NCI-H2196 (cell line): ENCODE measurements around the gene CFAP57.
"Not testable (repeated sequence)": the region's sequence is repeated elsewhere in the genome, so short reads cannot be mapped to it uniquely, and the experiment has no call there.

Experiments used
- DNase-seq: peaks from one replicate; lab custom pipeline; 2025; ENCODE audit not compliant: unreplicated experiment; lab: John Stamatoyannopoulos, UW

CFAP57 gene

DNA sequence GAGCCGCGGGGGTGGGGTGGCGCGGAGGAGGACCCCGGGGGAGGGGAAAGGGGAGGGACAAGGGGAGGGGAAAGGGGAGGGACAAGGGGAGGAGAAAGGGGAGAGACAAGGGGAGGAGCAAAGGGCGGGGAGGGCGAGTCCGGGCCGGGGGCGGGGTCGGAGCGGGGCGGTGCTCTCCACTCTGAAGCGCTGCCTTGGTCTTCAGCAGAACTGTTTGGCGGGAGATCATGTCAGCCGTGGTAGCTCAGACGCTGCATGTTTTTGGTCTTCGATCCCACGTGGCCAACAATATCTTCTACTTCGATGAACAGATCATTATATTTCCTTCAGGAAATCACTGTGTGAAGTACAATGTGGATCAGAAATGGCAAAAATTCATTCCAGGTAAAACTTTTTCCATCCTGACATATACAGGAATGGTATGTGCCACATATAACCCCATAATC, 420 bp downstream of the CFAP57 start:
- peak; percentile 82 for DNase-seq

GRCh38 chr1:43174873-43175272, 2.7 kb downstream of the CFAP57 start:
- no peak for DNase-seq

- DNase-seq, result no peak
These were observed 5.6 kb downstream of the CFAP57 start for GRCh38 chr1:43177691-43178090.

- DNase-seq, result no peak
These were observed 12.3 kb downstream of the CFAP57 start for GRCh38 chr1:43184388-43184787.

DNA sequence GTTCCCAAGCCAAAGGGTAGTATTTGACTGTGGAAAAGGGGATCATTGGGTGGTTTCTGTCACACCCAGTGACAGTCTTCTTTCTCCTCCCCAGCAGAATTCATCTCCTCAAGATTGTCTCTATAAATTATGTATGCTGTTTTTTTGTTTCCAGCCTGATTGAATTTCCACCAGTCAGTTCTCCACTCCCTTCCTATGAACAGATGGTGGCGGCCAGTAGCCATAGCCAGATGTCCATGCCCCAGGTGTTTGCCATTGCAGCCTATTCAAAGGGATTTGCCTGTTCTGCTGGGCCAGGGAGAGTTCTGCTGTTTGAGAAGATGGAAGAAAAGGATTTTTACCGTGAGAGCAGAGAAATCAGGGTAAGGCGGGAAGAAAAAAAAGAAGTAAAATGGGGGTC, 12.9 kb downstream of the CFAP57 start:
- no peak for DNase-seq

- no peak for DNase-seq
These were observed 16.0 kb downstream of the CFAP57 start for GRCh38 chr1:43188106-43188505.

DNA sequence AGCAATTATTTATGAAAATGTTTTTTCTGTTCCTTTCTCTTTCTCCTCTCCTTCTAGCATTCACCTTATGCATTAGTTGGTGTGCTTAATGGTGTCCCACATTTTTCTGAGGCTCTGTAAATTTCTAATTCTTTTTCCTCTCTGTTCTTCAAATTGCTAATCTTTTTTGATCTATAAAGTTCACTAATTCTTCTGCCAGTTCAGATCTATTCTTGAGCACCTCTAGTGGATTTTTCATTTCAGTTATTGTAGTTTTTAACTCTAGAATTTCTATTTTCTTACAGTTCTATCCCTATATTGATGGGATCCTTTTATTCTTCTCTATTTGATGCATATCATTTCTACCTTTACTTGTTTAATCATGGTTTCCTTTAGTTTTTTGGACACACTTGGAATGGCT, 22.4 kb downstream of the CFAP57 start:
- DNase-seq, result no peak

- DNase-seq, result no peak
These were observed 25.4 kb downstream of the CFAP57 start for GRCh38 chr1:43197343-43198127.

- peak; percentile 28 for DNase-seq
These were observed 27.1 kb downstream of the CFAP57 start for GRCh38 chr1:43199093-43199726.

DNA sequence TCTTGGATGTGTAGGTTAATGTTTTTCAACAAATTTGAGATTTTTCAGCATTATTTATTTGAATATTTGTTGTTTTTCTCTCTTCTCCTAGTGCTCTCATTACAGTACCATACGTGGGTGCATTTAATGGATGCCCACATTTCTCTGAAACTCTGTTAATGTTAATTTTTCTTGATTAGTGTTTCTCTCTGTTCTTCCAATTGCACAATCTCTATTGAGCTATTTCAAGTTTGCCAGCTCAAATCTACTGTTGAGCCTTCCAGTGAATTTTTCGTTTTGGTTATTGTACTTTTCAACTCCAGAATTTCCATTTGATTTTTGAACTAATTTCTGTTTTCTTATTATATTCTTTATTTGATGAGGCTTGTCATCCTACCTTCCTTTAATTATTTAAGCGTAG, 31.7 kb downstream of the CFAP57 start:
- no peak for DNase-seq

DNA sequence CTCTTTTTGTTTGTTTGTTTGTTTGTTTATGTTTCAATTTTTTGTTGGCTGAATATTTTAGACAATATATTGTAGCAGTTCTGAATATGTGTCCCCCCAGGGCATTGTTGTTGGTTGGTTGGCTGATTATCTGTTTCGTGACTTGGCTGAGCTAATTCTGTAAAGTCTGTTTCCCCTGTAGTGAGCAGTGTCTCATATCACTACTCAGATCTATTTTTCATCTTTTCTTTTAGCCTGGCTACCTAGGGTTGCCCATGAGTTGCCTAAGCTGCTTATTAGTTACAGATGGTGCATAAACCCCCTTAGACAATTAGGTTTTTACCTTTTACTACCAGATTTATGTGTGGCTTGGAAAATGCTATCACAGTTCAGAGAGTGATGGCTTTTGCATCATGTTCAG, 32.3 kb downstream of the CFAP57 start:
- no peak for DNase-seq

DNA sequence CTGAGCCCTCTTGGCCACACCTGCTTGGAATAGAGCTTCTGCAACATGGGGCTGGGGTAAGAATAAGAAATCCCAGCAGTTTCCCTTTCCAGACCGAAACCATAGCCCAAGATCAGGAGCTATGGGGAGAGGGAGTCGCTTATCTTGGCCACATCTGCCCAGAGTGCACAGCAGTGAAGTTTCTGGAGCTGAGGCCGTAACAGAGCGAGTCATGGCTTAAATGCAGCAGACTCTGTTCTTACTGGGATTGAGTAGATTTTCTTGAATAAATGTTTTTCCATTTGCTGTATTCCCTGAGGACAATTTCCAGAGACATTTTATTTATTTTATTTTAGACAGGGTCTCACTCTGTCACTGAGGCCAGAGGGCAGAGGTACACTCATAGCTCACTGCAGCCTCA, 33.5 kb downstream of the CFAP57 start:
- DNase-seq, result no peak

- DNase-seq, result no peak
These were observed 34.6 kb downstream of the CFAP57 start for GRCh38 chr1:43206600-43207228.

DNA sequence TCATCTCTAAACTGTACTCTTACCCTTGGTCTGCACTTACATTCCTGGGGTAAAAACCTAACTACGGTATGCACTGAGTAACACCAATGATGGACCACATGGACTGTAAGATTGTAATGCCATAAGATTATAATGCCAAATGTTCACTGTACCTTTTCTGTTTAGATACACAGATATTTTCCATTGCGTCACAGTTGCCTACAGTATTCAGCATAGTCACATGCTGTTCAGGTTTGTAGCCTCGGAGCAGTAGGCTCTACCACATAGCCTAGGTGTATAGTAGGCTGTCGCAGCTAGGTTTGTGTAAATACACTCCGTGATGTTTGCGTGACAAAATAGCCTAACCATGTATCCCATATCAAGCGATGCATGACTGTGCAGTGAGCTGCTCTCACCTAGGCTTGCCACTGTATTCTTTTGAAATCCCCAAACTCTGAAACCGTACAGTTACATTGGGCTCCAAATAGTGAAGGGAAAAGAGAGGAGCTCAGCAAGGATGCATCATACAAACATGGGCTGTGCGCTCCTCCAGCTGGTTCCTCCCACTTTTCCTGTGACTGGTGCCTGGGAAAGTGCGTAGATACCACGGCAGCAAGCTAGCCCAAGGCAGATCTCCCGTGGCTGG, 35.2 kb downstream of the CFAP57 start:
- no peak for DNase-seq

DNA sequence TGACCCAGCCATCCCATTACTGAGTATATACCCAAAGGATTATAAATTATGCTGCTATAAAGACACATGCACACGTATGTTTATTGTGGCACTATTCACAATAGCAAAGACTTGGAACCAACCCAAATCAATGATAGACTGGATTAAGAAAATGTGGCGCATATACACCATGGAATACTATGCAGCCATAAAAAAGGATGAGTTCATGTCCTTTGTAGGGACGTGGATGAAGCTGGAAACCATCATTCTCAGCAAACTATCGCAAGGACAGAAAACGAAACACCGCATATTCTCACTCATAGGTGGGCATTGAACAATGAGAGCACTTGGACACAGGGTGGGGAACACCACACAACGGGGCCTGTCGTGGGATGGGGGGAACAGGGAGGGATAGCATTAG, 36.1 kb downstream of the CFAP57 start:
- DNase-seq, result not testable (repeated sequence)

DNA sequence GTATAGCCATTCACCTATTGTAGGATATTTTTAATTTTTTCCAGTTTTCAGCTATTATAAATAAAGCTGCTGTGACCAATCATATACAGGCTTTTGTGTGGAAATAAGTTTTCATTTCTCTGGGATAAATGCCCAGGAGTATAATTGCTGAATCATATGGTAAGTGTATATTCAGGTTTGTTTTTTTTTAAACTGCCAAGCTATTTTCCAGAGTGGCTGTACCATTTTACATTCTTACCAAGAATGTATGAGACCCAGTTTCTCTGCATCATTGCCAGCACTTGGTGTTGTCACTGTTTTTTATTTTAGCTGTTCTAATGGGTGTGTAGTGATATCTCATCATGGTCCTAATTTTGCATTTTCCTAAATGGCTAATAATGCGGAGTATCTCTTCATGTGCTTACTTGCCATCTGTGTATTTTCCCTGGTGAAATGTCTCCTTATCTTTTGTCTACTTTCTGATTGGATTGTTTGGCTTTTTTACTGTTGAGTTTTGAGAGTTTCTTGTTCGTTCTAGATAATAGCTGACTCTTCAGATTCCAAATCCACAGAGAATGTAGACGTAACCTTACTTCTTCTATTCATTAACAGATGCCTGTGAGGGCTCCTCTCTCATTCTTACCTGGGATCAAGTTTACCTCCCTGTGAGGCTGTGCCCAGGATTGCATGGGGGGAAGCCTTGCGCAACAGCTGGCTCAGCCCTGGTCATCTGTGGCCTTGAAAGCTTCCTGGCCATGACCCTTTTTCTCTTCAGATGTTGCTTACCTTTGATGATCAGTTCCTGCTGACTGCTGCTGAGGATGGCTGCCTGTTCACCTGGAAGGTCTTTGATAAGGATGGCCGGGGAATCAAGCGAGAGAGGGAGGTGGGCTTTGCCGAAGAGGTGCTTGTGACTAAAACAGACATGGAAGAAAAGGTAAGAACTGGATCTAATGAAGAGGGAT, 42.6 kb downstream of the CFAP57 start:
- no peak for DNase-seq

GRCh38 chr1:43217747-43218146, 45.6 kb downstream of the CFAP57 start:
- no peak for DNase-seq

- DNase-seq, result no peak
These were observed 49.0 kb downstream of the CFAP57 start for GRCh38 chr1:43220905-43221778.

DNA sequence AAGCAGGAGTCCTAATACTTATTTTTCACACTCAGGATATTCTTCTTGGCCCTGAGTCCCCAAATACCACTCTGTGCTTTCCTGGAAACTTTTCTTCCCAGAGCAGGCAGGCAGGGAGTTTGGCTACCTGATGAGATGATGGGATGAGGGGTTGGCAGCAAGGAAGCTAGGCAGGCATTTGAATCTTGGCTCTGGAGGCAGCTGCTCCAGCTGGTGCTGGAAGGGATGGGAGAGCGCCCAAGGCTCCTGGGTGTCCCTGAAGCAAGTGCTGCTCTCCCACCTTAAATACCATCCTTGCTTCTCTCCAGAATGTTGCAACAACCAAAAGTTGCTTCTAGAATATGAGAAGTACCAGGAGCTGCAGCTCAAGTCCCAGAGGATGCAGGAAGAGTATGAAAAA, 49.7 kb downstream of the CFAP57 start:
- no peak for DNase-seq

DNA sequence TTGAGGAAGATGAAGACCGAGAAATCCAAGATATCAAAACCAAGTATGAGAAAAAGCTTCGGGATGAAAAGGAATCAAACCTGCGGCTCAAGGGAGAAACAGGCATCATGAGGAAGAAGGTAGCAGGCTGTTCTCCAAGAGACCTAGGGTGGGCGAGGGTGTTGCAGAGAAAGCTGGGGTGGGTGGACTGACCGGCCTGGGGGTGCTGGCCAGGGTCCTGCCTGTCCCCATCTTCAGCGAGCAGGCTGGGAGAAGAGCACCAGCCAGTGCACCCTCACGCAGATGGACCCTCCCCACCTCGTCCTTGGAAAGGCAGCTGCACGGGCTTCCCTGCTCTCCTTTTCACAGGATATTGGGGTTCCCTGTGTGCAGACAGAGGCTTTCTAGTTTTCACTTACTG, 50.7 kb downstream of the CFAP57 start:
- no peak for DNase-seq
